ENCODE data around the gene RASL12.

DNA sequence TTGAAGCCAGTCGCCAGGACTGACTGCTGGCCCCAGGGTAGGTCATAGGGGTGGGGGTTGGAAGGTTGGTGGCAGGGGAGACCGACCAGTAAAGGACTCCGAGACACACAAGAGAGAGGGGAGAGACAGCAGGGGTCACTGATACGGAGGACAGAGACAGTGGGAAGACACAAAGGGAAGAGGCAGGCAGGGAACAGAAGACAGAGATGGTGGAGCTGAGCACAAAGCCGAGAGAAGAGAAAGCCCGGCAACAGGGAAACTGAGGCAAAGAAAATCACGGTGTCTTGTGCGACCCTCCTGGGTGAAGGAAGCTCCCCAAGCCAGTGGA is 510 bp downstream of the RASL12 start:
- TF ChIP-seq SP4 (IDR thresholded peaks at IDR 0.05; ENCODE audit: low read length) = no peak
- no peak for TF ChIP-seq CTBP2 (IDR thresholded peaks at IDR 0.05; ENCODE audit: borderline replicate concordance, insufficient read depth, insufficient read length, low read length)
- TF ChIP-seq, protein P1, sequence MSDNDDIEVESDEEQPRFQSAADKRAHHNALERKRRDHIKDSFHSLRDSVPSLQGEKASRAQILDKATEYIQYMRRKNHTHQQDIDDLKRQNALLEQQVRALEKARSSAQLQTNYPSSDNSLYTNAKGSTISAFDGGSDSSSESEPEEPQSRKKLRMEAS (IDR thresholded peaks at IDR 0.05) = no peak
- TF ChIP-seq, protein P2, sequence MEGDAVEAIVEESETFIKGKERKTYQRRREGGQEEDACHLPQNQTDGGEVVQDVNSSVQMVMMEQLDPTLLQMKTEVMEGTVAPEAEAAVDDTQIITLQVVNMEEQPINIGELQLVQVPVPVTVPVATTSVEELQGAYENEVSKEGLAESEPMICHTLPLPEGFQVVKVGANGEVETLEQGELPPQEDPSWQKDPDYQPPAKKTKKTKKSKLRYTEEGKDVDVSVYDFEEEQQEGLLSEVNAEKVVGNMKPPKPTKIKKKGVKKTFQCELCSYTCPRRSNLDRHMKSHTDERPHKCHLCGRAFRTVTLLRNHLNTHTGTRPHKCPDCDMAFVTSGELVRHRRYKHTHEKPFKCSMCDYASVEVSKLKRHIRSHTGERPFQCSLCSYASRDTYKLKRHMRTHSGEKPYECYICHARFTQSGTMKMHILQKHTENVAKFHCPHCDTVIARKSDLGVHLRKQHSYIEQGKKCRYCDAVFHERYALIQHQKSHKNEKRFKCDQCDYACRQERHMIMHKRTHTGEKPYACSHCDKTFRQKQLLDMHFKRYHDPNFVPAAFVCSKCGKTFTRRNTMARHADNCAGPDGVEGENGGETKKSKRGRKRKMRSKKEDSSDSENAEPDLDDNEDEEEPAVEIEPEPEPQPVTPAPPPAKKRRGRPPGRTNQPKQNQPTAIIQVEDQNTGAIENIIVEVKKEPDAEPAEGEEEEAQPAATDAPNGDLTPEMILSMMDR (IDR thresholded peaks at IDR 0.05; ENCODE audit: control extremely low read depth in 1 of 3, insufficient read depth in 1 of 3, low read depth in 1 of 3, low read length in 3 of 3) = no peak
- TF ChIP-seq POLR2A (IDR thresholded peaks at IDR 0.05; ENCODE audit: control extremely low read depth in 1 of 2, low read depth in 2 of 2, low read length in 2 of 2) = no peak
- TF ChIP-seq EGR1 (IDR thresholded peaks at IDR 0.05; ENCODE audit: borderline replicate concordance, low read depth, low read length) = no peak
- no peak for TF ChIP-seq CBX8 (IDR thresholded peaks at IDR 0.05; ENCODE audit: borderline replicate concordance, low read depth, low read length)
- no peak for TF ChIP-seq BRCA1 (IDR thresholded peaks at IDR 0.05; ENCODE audit: low read depth, low read length)
- no peak for TF ChIP-seq GABPA (IDR thresholded peaks at IDR 0.05; ENCODE audit: borderline replicate concordance, insufficient read depth, low read length)
- no peak for TF ChIP-seq JUND (IDR thresholded peaks at IDR 0.05; ENCODE audit: low read length)
- TF ChIP-seq POU5F1 (IDR thresholded peaks at IDR 0.05; ENCODE audit: low read depth, low read length) = no peak
- TF ChIP-seq, protein P3, sequence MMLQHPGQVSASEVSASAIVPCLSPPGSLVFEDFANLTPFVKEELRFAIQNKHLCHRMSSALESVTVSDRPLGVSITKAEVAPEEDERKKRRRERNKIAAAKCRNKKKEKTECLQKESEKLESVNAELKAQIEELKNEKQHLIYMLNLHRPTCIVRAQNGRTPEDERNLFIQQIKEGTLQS (IDR thresholded peaks at IDR 0.05; ENCODE audit: insufficient read depth, low read depth, low read length) = no peak
- TF ChIP-seq SAP30 (IDR thresholded peaks at IDR 0.05; ENCODE audit: insufficient read depth, insufficient replicate concordance, low read length) = no peak
